Nucleus accumbens (tissue), 56 donors: Measurements from ENCODE around the gene CD164L2.
A peak's percentile ranks its signal among the peaks of the same experiment; 100 is the strongest.

Experiments
- DNase-seq, 56 donors: peaks; one replicate each; lab custom pipeline; 2025; lab: John Stamatoyannopoulos, UW

Gene CD164L2

DNA sequence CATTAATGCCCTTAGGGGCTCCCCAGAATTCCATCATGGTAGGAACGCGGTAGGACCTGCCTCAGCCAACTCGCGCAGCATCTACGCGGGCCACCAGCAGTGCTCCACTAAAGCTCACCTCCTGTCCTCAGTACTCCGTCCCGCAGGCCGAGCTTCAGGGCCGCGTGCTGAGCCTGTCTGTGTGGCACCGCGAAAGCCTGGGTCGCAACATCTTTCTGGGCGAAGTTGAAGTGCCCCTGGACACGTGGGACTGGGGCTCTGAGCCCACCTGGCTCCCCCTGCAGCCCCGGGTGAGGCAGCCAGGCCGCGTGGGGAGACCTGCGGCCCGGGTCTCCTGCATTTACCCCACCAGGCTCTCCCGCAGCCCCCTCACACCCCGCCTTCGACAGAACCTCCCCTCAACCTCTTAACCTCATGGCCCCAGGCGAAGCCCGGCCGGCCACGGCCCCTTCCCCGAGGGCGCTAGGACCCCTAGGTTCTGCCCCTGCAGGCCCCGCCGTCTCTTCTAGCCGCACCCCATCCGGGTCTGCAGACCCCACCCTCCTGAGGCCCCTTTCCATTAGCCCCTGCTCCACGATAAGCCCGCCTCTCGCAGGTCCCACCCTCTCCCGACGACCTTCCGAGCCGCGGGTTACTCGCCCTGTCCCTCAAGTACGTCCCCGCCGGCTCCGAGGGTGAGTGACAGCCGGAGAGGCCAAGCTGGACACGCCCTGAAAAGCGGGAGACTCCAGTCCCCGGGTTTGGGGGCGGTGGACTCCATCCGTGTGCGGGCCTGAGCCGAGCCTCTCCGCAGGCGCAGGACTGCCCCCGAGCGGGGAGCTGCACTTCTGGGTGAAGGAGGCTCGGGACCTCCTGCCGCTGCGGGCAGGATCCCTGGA is 32.2 kb downstream of the CD164L2 start:
- peak in 3 of 56 donors; percentile 5 to 38 (median 19) for DNase-seq

DNA sequence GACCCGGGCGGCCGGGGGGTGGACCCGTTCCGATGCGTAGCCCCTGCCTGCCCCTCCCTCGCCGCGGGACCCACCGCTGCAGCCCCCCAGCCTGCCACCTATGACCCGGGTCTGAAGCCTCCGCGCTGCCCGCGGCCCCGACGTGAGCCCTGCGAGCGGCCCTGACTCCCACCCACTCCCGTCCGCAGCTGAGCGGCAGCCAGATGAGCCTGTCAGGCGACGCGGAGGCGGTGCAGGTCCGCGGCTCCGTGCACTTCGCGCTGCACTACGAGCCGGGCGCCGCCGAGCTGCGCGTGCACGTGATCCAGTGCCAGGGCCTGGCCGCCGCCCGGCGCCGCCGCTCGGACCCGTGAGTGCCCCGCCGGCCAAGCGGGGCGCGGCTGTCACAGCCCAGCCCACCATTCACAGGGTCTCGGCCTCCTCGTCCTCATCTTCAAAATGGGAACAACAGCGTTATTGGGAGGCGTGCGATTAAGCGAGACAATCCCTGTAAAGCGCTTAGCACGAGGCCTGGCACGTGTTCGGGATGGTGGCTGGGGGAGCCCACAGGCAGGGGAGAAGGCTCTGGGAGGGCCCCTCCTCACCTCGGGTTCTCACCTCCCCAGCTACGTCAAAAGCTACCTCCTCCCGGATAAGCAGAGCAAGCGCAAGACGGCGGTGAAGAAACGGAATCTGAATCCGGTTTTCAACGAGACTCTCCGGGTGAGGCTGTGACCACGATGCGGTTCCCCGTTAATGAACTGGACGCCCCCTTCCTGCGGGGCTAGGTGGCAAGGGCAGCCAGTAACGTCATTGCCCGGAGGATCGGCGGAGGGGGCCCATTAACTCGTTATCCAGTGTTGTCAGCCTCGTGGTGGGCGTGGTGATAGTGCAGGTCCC is 33.1 kb downstream of the CD164L2 start:
- DNase-seq: peak in 16 of 56 donors; percentile 1 to 52 (median 16)

DNA sequence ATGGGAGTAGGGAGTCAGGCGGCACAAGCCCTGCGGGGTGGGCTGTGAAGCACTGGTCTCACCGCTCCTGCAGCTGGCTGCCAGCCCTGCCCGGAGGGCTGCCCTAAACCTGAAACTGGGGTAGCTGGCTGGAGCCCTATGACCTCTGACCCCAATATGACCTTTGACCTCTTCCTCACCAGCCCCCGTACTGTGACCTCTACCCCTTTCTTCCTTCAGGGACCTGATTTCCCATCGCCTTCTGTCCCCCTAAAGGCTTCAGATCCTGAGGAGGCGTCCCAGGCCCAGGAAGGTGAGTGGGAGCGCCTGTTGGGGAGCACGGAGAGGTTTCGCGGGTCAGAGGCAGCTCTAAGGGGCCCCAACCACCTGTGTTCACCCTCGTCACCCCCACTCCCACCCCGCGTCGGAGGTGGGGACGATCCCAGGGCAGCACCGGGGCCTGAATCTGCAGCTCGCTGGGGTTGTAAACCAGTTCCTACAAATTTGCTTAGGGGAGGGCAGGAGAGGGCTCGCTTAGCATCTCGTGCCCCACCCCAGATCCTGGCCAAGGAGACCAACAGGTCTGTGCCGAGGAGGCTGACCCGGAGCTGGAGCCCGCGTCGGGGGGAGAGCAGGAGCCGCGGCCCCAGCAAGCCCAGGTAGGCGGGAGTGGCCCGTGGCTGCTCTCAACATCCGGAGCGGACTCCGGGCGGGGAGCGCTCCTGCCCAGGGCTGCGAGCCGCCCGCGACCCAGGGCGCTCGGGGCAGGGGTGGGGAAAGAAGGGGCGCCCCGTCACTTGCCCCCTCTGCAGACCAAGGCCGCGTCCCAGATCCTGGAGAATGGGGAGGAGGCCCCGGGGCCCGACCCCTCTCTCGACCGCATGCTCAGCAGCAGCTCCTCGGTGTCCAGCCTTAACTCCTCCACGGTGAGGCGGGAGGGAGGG is 34.0 kb downstream of the CD164L2 start:
- no peak for DNase-seq

GRCh38 chr1:27346991-27347624 is 36.0 kb downstream of the CD164L2 start:
- no peak for DNase-seq

GRCh38 chr1:27346357-27346756 is 36.8 kb downstream of the CD164L2 start:
- no peak for DNase-seq

DNA sequence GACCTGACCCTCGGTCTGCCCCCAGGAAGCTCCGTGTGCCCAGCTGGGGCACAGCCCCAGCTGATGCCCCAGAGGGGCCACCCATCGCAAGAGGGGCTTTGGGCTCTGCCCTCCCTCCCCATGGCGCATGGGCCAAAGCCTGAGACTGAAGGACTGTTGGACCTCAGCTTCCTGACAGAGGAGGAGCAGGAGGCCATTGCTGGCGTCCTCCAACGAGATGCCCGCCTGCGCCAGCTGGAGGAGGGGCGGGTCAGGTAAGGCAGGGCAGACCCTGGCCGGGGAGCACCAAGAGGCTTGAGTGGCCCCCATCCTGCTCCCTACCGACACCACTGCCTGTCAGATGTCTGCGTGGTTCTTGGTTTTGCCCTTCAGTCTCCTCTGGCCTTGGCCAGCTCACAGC is 37.9 kb downstream of the CD164L2 start:
- no peak for DNase-seq

DNA sequence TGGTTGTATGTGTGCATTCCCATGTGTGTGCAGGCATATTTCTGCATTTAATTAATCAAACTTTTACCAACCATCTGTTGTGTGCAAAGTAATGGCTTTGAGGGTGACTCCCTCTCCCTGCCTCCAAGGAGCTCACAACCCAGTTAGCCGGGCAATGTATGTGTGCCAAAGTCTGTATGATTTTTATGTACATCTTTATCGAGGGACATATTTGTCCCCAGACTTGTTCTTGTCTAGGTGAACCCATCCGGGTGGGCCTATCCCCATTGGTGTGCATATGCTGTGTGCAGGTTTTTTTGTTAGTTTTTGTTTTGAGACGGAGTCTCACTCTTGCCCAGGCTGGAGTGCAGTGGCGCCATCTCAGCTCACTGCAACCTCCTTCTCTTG is 39.5 kb downstream of the CD164L2 start:
- no peak for DNase-seq

DNA sequence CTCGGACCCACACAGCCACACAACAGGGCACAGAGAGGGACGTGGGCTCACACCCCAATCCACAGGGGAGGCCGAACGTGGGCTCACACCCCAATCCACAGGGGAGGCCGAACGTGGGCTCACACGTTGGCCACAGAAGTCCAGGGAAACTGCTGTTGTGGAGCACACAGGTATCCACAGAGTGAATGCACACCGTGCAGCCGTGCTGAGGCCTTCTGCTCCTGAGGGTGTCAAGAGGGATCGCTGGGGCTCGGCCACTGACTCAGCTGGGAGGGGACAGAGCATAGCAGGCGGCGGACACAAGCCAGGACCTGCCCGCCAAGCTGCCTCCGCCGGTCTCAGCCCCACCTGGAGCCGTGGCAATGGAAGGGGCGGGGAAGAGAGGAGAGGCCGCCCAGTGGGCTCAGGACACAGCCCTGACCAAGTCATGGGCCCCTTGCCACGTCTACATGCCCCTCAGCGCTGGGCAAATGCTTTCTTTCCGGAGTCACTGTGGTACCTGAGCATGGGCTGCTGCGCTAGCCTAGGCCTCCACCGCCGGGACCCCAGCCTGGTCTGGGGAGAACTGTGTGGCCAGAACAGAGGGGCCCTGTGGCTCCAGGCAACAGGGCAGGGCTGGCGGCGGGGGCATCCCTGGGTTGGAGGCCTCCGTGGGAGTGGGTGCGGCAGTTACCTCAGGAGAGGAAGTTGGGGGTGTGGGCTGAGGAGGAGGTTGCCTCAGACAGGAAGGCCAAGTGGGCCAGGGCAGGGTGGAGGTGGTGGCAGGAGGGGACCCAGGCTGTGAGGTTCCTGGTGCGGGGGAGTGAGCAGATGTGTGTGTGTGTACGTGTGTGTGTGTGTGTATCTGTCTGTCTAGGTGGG is 40.1 kb downstream of the CD164L2 start:
- DNase-seq: peak in 1 of 56 donors; percentile 16

GRCh38 chr1:27342391-27342777 is 40.7 kb downstream of the CD164L2 start:
- no peak for DNase-seq

DNA sequence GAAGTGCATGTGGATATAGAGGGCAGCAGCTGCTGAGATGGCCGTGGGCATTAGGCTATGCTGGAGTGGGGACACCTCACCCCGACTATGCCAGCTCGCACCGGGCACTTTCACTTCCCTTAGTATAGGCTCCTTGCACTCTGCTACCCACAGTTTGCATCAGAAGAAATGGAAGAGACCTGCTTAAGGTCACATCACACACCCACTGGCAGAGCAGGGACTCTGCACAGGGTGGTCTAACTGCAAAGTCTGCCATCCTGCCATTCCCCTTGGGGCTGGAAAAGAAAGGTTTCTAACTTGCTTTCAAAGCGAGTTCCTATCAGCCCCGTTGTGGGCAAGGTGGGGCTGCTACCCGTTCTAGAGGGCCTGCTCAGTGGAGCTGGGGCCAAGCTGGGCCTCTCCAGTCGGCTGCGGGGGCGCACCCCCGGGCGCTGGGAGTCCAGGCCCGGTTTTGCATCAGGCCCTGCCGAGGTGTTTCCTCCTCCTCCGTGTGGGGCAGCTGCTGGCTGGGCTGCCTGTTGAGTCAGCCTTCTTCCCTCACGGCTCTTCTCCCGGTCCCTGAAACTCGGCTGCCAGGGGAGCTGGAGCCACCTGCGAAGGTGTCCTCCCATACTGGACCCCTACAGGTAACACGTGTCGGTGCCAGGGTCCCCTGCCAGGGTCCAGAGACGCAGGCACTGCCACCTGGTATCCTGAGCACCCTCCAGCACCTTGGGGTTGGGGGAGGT is 41.4 kb downstream of the CD164L2 start, which contains the start of gene SYTL1:
TSS of gene SYTL1 (plus strand) at position 498 of the 728 bp plus-strand sequence. CDS start 3,313 bp downstream, outside the sequence.
- no peak for DNase-seq

- no peak for DNase-seq
These were observed 43.9 kb downstream of the CD164L2 start for GRCh38 chr1:27339213-27339612.

- DNase-seq: no peak
These were observed 44.4 kb downstream of the CD164L2 start for GRCh38 chr1:27338751-27339150.

- no peak for DNase-seq
These were observed 46.4 kb downstream of the CD164L2 start for GRCh38 chr1:27336756-27337155.

- DNase-seq: no peak
These were observed 47.4 kb downstream of the CD164L2 start for GRCh38 chr1:27335506-27336422.

DNA sequence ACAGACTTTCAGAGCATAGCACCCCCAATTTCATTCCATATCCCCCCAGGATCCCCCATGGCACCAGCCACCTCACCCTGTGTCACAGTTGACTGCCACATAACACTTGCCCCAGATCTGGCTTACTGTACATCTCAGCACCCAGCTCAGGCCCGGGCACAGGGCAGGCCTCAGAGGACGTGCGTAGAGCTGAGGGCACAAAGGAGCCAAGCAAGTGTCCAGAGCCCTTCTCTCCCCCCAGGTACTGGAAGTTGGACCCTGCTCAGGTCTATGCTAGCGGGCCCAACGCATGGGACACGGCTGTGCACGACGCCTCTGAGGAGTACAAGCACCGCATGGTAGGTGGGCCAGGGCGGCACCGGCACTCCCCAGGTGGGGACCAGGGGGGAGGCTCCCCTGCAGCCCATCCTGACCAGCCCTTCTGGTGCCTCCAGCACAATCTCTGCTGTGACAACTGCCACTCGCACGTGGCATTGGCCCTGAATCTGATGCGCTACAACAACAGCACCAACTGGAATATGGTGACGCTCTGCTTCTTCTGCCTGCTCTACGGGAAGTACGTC is 49.3 kb downstream of the CD164L2 start:
- DNase-seq: no peak

GRCh38 chr1:27332536-27333281 is 50.4 kb downstream of the CD164L2 start:
- peak in 13 of 56 donors; percentile 3 to 52 (median 13) for DNase-seq
